ENCODE results near the gene LENEP. TPM values are rescaled to one million over a fixed set of nuclear protein-coding genes. Genes with fewer than 3 reads are reported as not detected.

LENEP gene
- total RNA-seq, 1 experiment from 2014 or later = 0.50 TPM

DNA sequence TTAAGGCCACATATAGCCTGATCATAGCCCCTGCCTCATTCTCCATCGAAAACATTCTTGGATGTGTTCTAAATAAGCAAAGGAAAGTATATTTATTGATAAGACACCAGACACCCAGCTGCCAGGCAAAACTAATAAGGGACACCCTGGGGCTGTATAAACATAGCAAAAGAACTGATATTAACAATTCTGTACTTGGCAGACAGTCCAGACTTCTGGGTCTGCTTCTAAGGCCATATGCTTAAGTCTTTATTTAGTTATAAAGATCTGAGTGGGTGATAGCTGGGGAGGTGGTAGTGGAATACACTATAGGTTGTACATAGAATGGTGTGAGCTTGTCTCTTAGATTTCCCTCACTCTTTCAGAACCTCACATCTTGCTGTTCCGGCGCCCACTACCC, 15.0 kb upstream of the LENEP start:
- peaks cover 40% of the 10 kb centered on the region for H3K36me3 Mint-ChIP-seq (ENCODE audit: insufficient read depth, unreplicated experiment)

DNA sequence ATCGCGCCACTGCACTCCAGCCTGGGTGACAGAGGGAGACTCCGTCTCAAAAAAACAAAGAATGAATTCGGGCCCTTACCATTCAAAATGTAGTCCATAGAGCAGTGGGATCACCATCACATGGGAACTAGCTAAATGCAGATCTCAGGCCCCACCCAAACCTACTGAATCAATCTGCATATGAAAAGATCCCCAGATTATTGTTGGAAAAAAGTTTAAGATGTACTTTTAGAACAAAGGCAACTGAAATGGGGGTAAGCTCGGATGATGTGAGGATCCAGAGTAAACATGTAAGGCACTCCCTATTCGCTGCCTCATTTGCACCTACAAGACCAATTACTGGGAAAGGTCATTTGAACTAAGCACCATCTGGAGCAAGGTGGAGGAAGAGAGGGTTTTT, 11.0 kb upstream of the LENEP start:
- peaks cover 61% of the 10 kb centered on the region for H3K36me3 Mint-ChIP-seq (ENCODE audit: insufficient read depth, unreplicated experiment)
- POLR2A ChIA-PET = interaction anchor here (1.6 to 2.8 kb wide), 2 partner anchors 9 to 12 kb away, joined by 7 to 24 read pairs; no protein-coding TSS in a partner anchor

More for the DNA sequence above, 15.0 kb upstream of the LENEP start:
- intact Hi-C loops (cut with micrococcal nuclease; ENCODE audit: unreplicated experiment) = no loop called here
- Mint-ChIP-seq H3K4me3 (ENCODE audit: unreplicated experiment) (no peak overlapping the region), H3K4me1 (ENCODE audit: low read depth, unreplicated experiment) (no peaks in the 10 kb centered on the region), H3K27ac (ENCODE audit: unreplicated experiment) (no peak overlapping the region), H3K27me3 (ENCODE audit: insufficient read depth, unreplicated experiment) (no peaks in the 10 kb centered on the region), H3K9me3 (ENCODE audit: unreplicated experiment) (no peaks in the 10 kb centered on the region)
- Histone ChIP-seq H3K4me3 (ENCODE audit: low read depth, low read length) (no peak overlapping the region), H3K9me3 (no peaks in the 10 kb centered on the region), H3K4me1 (no peaks in the 10 kb centered on the region; the same call in 1 of the 2 replicates), H3K27me3 (replicated peaks; ENCODE audit: control insufficient read depth, insufficient read depth, low read length) (no peaks in the 10 kb centered on the region), H3K36me3 (ENCODE audit: control insufficient read depth, insufficient read depth, low read length) (no peaks in the 10 kb centered on the region; the same call in 1 of the 2 replicates)
- CTCF ChIA-PET = no interaction called here
- DNase-seq = no peak
- POLR2A ChIA-PET = no interaction called here
- BruUV-seq (replicated peaks) = no TSS peak
- TF ChIP-seq, protein P1, sequence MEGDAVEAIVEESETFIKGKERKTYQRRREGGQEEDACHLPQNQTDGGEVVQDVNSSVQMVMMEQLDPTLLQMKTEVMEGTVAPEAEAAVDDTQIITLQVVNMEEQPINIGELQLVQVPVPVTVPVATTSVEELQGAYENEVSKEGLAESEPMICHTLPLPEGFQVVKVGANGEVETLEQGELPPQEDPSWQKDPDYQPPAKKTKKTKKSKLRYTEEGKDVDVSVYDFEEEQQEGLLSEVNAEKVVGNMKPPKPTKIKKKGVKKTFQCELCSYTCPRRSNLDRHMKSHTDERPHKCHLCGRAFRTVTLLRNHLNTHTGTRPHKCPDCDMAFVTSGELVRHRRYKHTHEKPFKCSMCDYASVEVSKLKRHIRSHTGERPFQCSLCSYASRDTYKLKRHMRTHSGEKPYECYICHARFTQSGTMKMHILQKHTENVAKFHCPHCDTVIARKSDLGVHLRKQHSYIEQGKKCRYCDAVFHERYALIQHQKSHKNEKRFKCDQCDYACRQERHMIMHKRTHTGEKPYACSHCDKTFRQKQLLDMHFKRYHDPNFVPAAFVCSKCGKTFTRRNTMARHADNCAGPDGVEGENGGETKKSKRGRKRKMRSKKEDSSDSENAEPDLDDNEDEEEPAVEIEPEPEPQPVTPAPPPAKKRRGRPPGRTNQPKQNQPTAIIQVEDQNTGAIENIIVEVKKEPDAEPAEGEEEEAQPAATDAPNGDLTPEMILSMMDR (IDR thresholded peaks at IDR 0.05; ENCODE audit: insufficient read depth in 1 of 2, low read depth in 1 of 2, low read length in 1 of 2, severe bottlenecking in 1 of 2, unreplicated experiment in 1 of 2) = no peak

DNA sequence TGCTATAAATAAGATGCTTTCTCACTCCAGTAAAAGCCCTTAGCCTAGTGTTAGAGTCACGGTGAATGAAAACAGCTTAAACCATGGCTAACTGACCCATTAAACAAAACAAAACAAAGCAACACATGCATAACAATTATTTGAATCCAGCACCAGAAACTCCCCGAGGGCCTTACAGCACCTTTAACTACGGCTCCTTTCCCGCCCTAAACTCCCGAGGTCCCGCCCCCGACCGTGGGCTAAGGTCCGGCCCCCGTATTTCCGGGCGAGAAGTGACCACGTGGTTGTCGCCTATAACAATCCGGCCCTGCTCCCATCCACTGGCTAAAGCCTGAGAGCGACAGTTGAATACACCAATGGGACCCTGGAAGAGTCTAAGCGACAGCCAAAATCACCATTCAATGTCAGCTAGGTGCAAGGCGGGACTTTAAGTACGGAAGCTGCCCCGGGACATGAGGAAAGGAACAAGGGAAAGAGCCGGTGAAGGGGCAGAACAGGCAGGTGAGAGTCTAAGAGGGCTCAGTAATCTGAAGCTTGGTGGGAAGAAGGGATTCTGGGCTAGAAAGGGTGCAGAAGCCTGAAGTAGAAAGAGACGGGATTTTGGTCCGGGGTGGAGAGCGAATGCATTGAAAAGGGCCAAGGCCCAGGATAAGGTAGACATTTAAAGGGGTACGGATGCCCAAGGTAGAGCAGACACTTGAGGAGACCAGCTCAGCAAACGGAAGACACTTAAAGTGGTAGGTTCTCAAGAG, 10.3 kb upstream of the LENEP start, which contains the start of gene FLAD1:
FLAD1 (plus strand) TSS at position 448 of the 752 bp plus-strand sequence. CDS start 351 bp downstream, outside the sequence.
- TSS peak; percentile 81 for BruUV-seq (replicated peaks)
- Mint-ChIP-seq H3K27me3 (ENCODE audit: insufficient read depth, unreplicated experiment) (no peaks in the 10 kb centered on the region), H3K36me3 (ENCODE audit: insufficient read depth, unreplicated experiment) (peaks cover 61% of the 10 kb centered on the region), H3K27ac (ENCODE audit: unreplicated experiment) (no peak within 1 kb of the TSS), H3K4me1 (ENCODE audit: low read depth, unreplicated experiment) (no peaks in the 10 kb centered on the region), H3K9me3 (ENCODE audit: unreplicated experiment) (no peaks in the 10 kb centered on the region), H3K4me3 (ENCODE audit: unreplicated experiment) (no peak within 1 kb of the TSS)
- peaks cover 3% of the 10 kb centered on the region for H3K36me3 ChIP-seq (ENCODE audit: control insufficient read depth, insufficient read depth, low read length)
- DNase-seq = peak; percentile 98 to 100
- no peaks in the 10 kb centered on the region; the same call in 1 of the 2 replicates for H3K4me1 ChIP-seq
- TF ChIP-seq, protein P1 (IDR thresholded peaks at IDR 0.05; ENCODE audit: insufficient read depth in 1 of 2, low read depth in 1 of 2, low read length in 1 of 2, severe bottlenecking in 1 of 2, unreplicated experiment in 1 of 2) = no peak
- H3K4me3 ChIP-seq (ENCODE audit: low read depth, low read length) = peak within 1 kb of the TSS; percentile 82
- POLR2A ChIA-PET = interaction anchor here (0.7 to 2.8 kb wide), 11 partner anchors 8 to 27 kb away, joined by 3 to 24 read pairs (median 5); partner anchors contain the start of genes CKS1B, LENEP, PBXIP1 and SHC1
- CTCF ChIA-PET = interaction anchor here (0.6 to 2.9 kb wide), 10 partner anchors 11 to 115 kb away, joined by 3 to 26 read pairs (median 4); partner anchors contain the start of genes ADAM15, LENEP and PYGO2
- intact Hi-C loops (cut with micrococcal nuclease; ENCODE audit: unreplicated experiment) = loop anchor here (1.0 kb wide), 2 partner anchors 9 to 17 kb away; partner anchors contain the start of gene CKS1B
- no peaks in the 10 kb centered on the region for H3K27me3 ChIP-seq (replicated peaks; ENCODE audit: control insufficient read depth, insufficient read depth, low read length)
- H3K9me3 ChIP-seq = no peaks in the 10 kb centered on the region

More for the DNA sequence above, 11.0 kb upstream of the LENEP start:
- peak overlapping the region; percentile 40 for H3K4me3 ChIP-seq (ENCODE audit: low read depth, low read length)
- Mint-ChIP-seq H3K4me1 (ENCODE audit: low read depth, unreplicated experiment) (no peaks in the 10 kb centered on the region), H3K27me3 (ENCODE audit: insufficient read depth, unreplicated experiment) (no peaks in the 10 kb centered on the region), H3K9me3 (ENCODE audit: unreplicated experiment) (no peaks in the 10 kb centered on the region), H3K27ac (ENCODE audit: unreplicated experiment) (no peak overlapping the region), H3K4me3 (ENCODE audit: unreplicated experiment) (no peak overlapping the region)
- peaks cover 1% of the 10 kb centered on the region; the same call in 1 of the 2 replicates for H3K36me3 ChIP-seq (ENCODE audit: control insufficient read depth, insufficient read depth, low read length)
- TSS peak; percentile 99 for BruUV-seq (replicated peaks)
- no peaks in the 10 kb centered on the region for H3K27me3 ChIP-seq (replicated peaks; ENCODE audit: control insufficient read depth, insufficient read depth, low read length)
- no peaks in the 10 kb centered on the region; the same call in 1 of the 2 replicates for H3K4me1 ChIP-seq
- CTCF ChIA-PET = interaction anchor here (0.6 to 1.8 kb wide), 3 partner anchors 11 to 114 kb away, joined by 3 to 6 read pairs (median 4); partner anchors contain the start of genes LENEP and PYGO2
- intact Hi-C loops (cut with micrococcal nuclease; ENCODE audit: unreplicated experiment) = no loop called here
- TF ChIP-seq, protein P1 (IDR thresholded peaks at IDR 0.05; ENCODE audit: insufficient read depth in 1 of 2, low read depth in 1 of 2, low read length in 1 of 2, severe bottlenecking in 1 of 2, unreplicated experiment in 1 of 2) = no peak
- DNase-seq = no peak
- no peaks in the 10 kb centered on the region for H3K9me3 ChIP-seq

Measured in Caco-2 (cell line).